GM12878 (cell line): ENCODE results near the gene SLC38A2. TPM values are rescaled to one million over a fixed set of nuclear protein-coding genes. Genes with fewer than 3 reads are reported as not detected.
A peak's percentile ranks its signal among the peaks of the same experiment; 100 is the strongest.

Experiments
- ATAC-seq: fragments of 200-7000 bp; cut with Tn5 transposase; 3 replicates; pipeline ENCODE4 v1.9.1; 2020; ENCODE audit warnings: mild to moderate bottlenecking, moderate library complexity
- BruUV-seq: library from RNA; stranded (reverse); fragments of 400-500 nt; replicated peaks from 2 replicates; lab custom pipeline; 2021; lab: Mats Ljungman, UMichigan
- CTCF ChIA-PET: fragments of 300-600 bp; sonication (Branson Sonifier 250); formaldehyde crosslinking; extraction: SDS; loops from one replicate; lab custom pipeline; 2021; ENCODE audit warnings: inconsistent platforms; lab: Yijun Ruan, JAX
- POLR2A ChIA-PET: fragments of 350-600 bp; formaldehyde crosslinking; extraction: SDS; loops from one replicate; lab custom pipeline; 2021; ENCODE audit warnings: inconsistent platforms; lab: Charles Lee
- RAD21 ChIA-PET: fragments of 300-600 bp; sonication (Branson Sonifier 250); formaldehyde crosslinking; loops from one replicate; lab custom pipeline; 2023; ENCODE audit warnings: antibody characterized with exemption; ENCODE audit not compliant: unreplicated experiment; lab: Charles Lee
- SMC1A ChIA-PET: fragments of 300-600 bp; sonication (Branson Sonifier 250); formaldehyde crosslinking; loops from one replicate; lab custom pipeline; 2023; ENCODE audit not compliant: unreplicated experiment, uncharacterized antibody; lab: Charles Lee
- DNase-seq: peaks from one replicate; pipeline ENCODE4 v3.0.0-alpha.2; 2011; ENCODE audit warnings: low read depth, low spot score
- FAIRE-seq: peaks from 3 replicates; lab custom pipeline; 2011; peaks lifted over from hg19 to GRCh38; lab: Jason Lieb, UNC
- H2AFZ ChIP-seq: 2 replicates; pipeline ENCODE4 v1.6.0; 2011; ENCODE audit warnings: low read depth, low read length, control low read depth; ENCODE audit not compliant: control insufficient read depth
- H3K27ac ChIP-seq: 2 replicates; pipeline ENCODE4 v1.5.1; 2011; ENCODE audit warnings: control low read depth; ENCODE audit not compliant: control insufficient read depth, insufficient read depth
- H3K27me3 ChIP-seq, 2 experiments: replicated peaks in 1 of 2; 2 replicates each; pipeline versions ENCODE4 v1.6.0 to v1.6.1; 2011; ENCODE audit warnings: low read length in 1 of 2; ENCODE audit not compliant: control insufficient read depth in 2 of 2, insufficient read depth in 2 of 2
- H3K36me3 ChIP-seq, 2 experiments: 2 replicates each; pipeline ENCODE4 v1.5.1; 2011; ENCODE audit warnings: low read length in 1 of 2; ENCODE audit not compliant: control insufficient read depth in 2 of 2, insufficient read depth in 2 of 2
- H3K4me1 ChIP-seq: 2 replicates; pipeline ENCODE4 v1.6.1; 2011; ENCODE audit warnings: mild to moderate bottlenecking, low read length, moderate library complexity, mixed read lengths; ENCODE audit not compliant: control insufficient read depth, insufficient read depth
- H3K4me2 ChIP-seq: 2 replicates; pipeline ENCODE4 v1.6.0; 2011; ENCODE audit warnings: control low read depth; ENCODE audit not compliant: control insufficient read depth, insufficient read depth
- H3K4me3 ChIP-seq: fragments of 200-600 bp; sonication (generic); 2 replicates; pipeline ENCODE4 v1.5.1; 2016
- H3K79me2 ChIP-seq: 2 replicates; pipeline ENCODE4 v1.6.0; 2011; ENCODE audit warnings: low read length; ENCODE audit not compliant: control insufficient read depth, insufficient read depth
- H3K9ac ChIP-seq: 2 replicates; pipeline ENCODE4 v1.8.0; 2011; ENCODE audit warnings: low read length, control low read depth, mixed read lengths; ENCODE audit not compliant: control insufficient read depth, insufficient read depth
- H3K9me3 ChIP-seq: replicated peaks from 3 replicates; pipeline ENCODE4 v1.5.1; 2011; ENCODE audit warnings: mild to moderate bottlenecking, low read length; ENCODE audit not compliant: control insufficient read depth, insufficient read depth
- H4K20me1 ChIP-seq: 2 replicates; pipeline ENCODE4 v1.6.0; 2011; ENCODE audit not compliant: control insufficient read depth, insufficient read depth
- CHD4 ChIP-seq: fragments of 200-600 bp; sonication (generic); IDR thresholded peaks from 2 replicates; pipeline ENCODE4 v1.6.1; 2016; ENCODE audit warnings: mild to moderate bottlenecking
- MLLT1 ChIP-seq: fragments of 450-650 bp; IDR thresholded peaks from 2 replicates; pipeline ENCODE4 v1.6.1; 2016; ENCODE audit warnings: mild to moderate bottlenecking
- MTA2 ChIP-seq: fragments of 450-650 bp; IDR thresholded peaks from 2 replicates; pipeline ENCODE4 v1.6.1; 2016; ENCODE audit warnings: low read depth, mild to moderate bottlenecking, moderate library complexity
- NFYB ChIP-seq: IDR thresholded peaks from 2 replicates; pipeline ENCODE4 v1.6.1; 2011; ENCODE audit warnings: low read depth, mild to moderate bottlenecking, low read length, improper control_type of control experiment, moderate library complexity; ENCODE audit not compliant: insufficient read depth
- SMAD1 ChIP-seq: fragments of 450-650 bp; IDR thresholded peaks from 2 replicates; pipeline ENCODE4 v1.6.1; 2018; ENCODE audit warnings: mild to moderate bottlenecking, low read depth; ENCODE audit not compliant: partially characterized antibody
- SPI1 ChIP-seq: IDR thresholded peaks from 2 replicates; pipeline ENCODE4 v1.6.1; 2011; ENCODE audit warnings: low read depth, mild to moderate bottlenecking, low read length, moderate library complexity, borderline replicate concordance; ENCODE audit not compliant: insufficient read depth
- WRNIP1 ChIP-seq: IDR thresholded peaks from 2 replicates; pipeline ENCODE4 v1.6.1; 2011; ENCODE audit warnings: low read depth, low read length, improper control_type of control experiment, borderline replicate concordance
- YBX1 ChIP-seq: fragments of 450-650 bp; IDR thresholded peaks from 2 replicates; pipeline ENCODE4 v1.6.1; 2016; ENCODE audit warnings: antibody characterized with exemption
- ZBTB40 ChIP-seq: fragments of 450-650 bp; IDR thresholded peaks from 2 replicates; pipeline ENCODE4 v1.6.1; 2016; ENCODE audit warnings: mild to moderate bottlenecking, moderate library complexity, borderline replicate concordance
- ZNF24 ChIP-seq: fragments of 450-650 bp; IDR thresholded peaks from 2 replicates; pipeline ENCODE4 v1.6.1; 2017; ENCODE audit warnings: antibody characterized with exemption, mild to moderate bottlenecking
- WGBS: methylation state at CpG from one replicate; pipeline ENCODE4 v1.1.6; 2016; ENCODE audit warnings: low lambda C conversion rate; ENCODE audit not compliant: insufficient replicate concordance, insufficient coverage; ENCODE audit errors: missing lambda C conversion rate; 5-methylcytosine and 5-hydroxymethylcytosine counted together
- in situ Hi-C: fragments of 300-500 bp; cut with MboI; formaldehyde crosslinking; loops from 9 replicates; pipeline ENCODE4 v1.14.3; 2018; ENCODE audit warnings: mixed read lengths
- intact Hi-C: fragments of 100-400 bp; cut with micrococcal nuclease; formaldehyde crosslinking; loops from one replicate; pipeline ENCODE4 v1.14.2; 2022; ENCODE audit not compliant: unreplicated experiment
- polyA plus RNA-seq, 11 experiments: library from polyadenylated mRNA; depleted of rRNA in 4 of 11; unstranded in 6 of 11; stranded (reverse) in 5 of 11; fragments of >200 nt; fragmentation: Nextera tagmentation in 4 of 11; fragmentation: Illumina TruSeq in 1 of 11; extraction: Ambion mirVana in 4 of 11; extraction: Trizol in 1 of 11; gene quantifications; 1 replicate in 1 of 11; 2 replicates in 10 of 11; pipeline versions ENCODE4 v1.2.1 to v1.2.3, GENCODE V29; 2011 to 2016; ENCODE audit warnings: inconsistent platforms in 2 of 11, missing spikeins in 2 of 11, low read depth in 1 of 11
- total RNA-seq, 4 experiments: library from RNA; depleted of rRNA in 3 of 4; stranded (reverse); fragments of >200 nt in 3 of 4; fragmentation: Illumina TruSeq in 1 of 4; extraction: Trizol in 1 of 4; gene quantifications; 2 replicates each; pipeline versions ENCODE4 v1.2.1 to v1.2.3, GENCODE V29; 2013 to 2021

Gene SLC38A2
- total and polyA plus RNA-seq, 10 of the 15 experiments (the other 5 are each of a cell fraction or from before 2014, with no cell fraction given), result 36.2 to 118 (median 79.8) TPM

GRCh38 chr12:46390304-46390703 lies 17.7 kb upstream of the SLC38A2 start (continued):
- no peak for TF ChIP-seq SMAD1
- no peak for TF ChIP-seq ZBTB40
- TF ChIP-seq YBX1, result no peak
- peak; percentile 73 for TF ChIP-seq SPI1
- no peak for TF ChIP-seq CHD4

- intact Hi-C loops (loop anchor here (5.0 kb wide), 3 partner anchors 122 to 397 kb away; partner anchors contain the start of genes SCAF11 and SLC38A1), in situ Hi-C loops (loop anchor here (10.0 kb wide), 1 partner anchor 404 kb away; no protein-coding TSS in a partner anchor)
- Histone ChIP-seq H2AFZ (no peak overlapping the region), H3K4me3 (peak overlapping the region; percentile 37; the same call in 1 of the 2 replicates), H3K79me2 (peaks cover 37% of the 10 kb centered on the region), H3K9ac (peak overlapping the region; percentile 49; the same call in 1 of the 2 replicates), H3K36me3 (0 out of 4 replicates have a peak, but pooled peaks cover 0 to 3% of the 10 kb centered on the region in 2 experiments), H3K4me2 (peak overlapping the region; percentile 99), H4K20me1 (no peaks in the 10 kb centered on the region), H3K27me3 (no peaks in the 10 kb centered on the region), H3K27ac (peak overlapping the region; percentile 89), H3K9me3 (no peaks in the 10 kb centered on the region), H3K4me1 (peaks cover 53% of the 10 kb centered on the region)
- TF ChIP-seq WRNIP1 (no peak), MLLT1 (0 out of 2 replicates have a peak, but pooled peaks have one; percentile 4), NFYB (peak; percentile 48; the same call in 1 of the 2 replicates), MTA2 (peak; percentile 30; the same call in 1 of the 2 replicates), ZNF24 (peak; percentile 81)
- no peak for FAIRE-seq
- RAD21 ChIA-PET, result interaction anchor here (1.2 to 2.9 kb wide), 3 partner anchors 20 to 275 kb away, joined by 4 to 25 read pairs (median 5); no protein-coding TSS in a partner anchor
- no TSS peak for BruUV-seq
- no peak for ATAC-seq
- CTCF ChIA-PET, result no interaction called here
- WGBS, result 2% methylated on average over 2 of the region's 2 CpGs
- DNase-seq, result no peak
- POLR2A ChIA-PET, result interaction anchor here (2.4 to 2.6 kb wide), 2 partner anchors 24 to 128 kb away, joined by 8 to 12 read pairs; no protein-coding TSS in a partner anchor
- SMC1A ChIA-PET, result interaction anchor here (4.0 to 5.5 kb wide), 3 partner anchors 18 to 126 kb away, joined by 28 to 56 read pairs (median 41); no protein-coding TSS in a partner anchor
These were observed 16.6 kb upstream of the SLC38A2 start for GRCh38 chr12:46389031-46389616.
